Activated B cell treated with CpG ODN at 0.5 μM for 24 hours (primary cell): ENCODE data around the gene PTPN5. TPM values are rescaled to one million over a fixed set of nuclear protein-coding genes. Genes with fewer than 3 reads are reported as not detected.
A peak's percentile ranks its signal among the peaks of the same experiment; 100 is the strongest.

Experiments
- ATAC-seq: fragments of 200-7000 bp; cut with Tn5 transposase; one replicate; pipeline ENCODE4 v1.10.0; 2021; ENCODE audit warnings: low read depth, mild to moderate bottlenecking, moderate library complexity
- CTCF ChIA-PET: fragments of 350-600 bp; sonication (Branson Sonifier 250); formaldehyde crosslinking; loops from one replicate; lab custom pipeline; 2021; ENCODE audit warnings: antibody characterized with exemption; lab: Charles Lee
- POLR2A ChIA-PET: fragments of 350-600 bp; sonication (Branson Sonifier 250); formaldehyde crosslinking; loops from one replicate; lab custom pipeline; 2021; ENCODE audit warnings: antibody characterized with exemption; lab: Charles Lee
- DNase-seq: peaks from one replicate; pipeline ENCODE4 v3.0.0; 2022
- H3K27ac Mint-ChIP-seq: one replicate; pipeline ENCODE4 v1.8.0; 2020; ENCODE audit warnings: mixed read lengths
- H3K27me3 Mint-ChIP-seq: one replicate; pipeline ENCODE4 v1.8.0; 2021; ENCODE audit warnings: mixed read lengths
- H3K36me3 Mint-ChIP-seq: one replicate; pipeline ENCODE4 v1.8.0; 2021; ENCODE audit warnings: low read depth, mixed read lengths
- H3K4me1 Mint-ChIP-seq: one replicate; pipeline ENCODE4 v1.8.0; 2021; ENCODE audit warnings: mixed read lengths
- H3K4me3 Mint-ChIP-seq: one replicate; pipeline ENCODE4 v1.8.0; 2020; ENCODE audit warnings: mild to moderate bottlenecking, mixed read lengths
- H3K9me3 Mint-ChIP-seq: one replicate; pipeline ENCODE4 v1.8.0; 2020; ENCODE audit warnings: mixed read lengths
- CTCF ChIP-seq: fragments of 200-600 bp; IDR thresholded peaks from one replicate; pipeline ENCODE4 v1.8.0; 2022; ENCODE audit warnings: antibody characterized with exemption, mild to moderate bottlenecking
- intact Hi-C: fragments of 100-400 bp; cut with micrococcal nuclease; formaldehyde crosslinking; loops from one replicate; pipeline ENCODE4 v1.15.1; 2024
- total RNA-seq: library from RNA; stranded (reverse); gene quantifications from 2 replicates; pipeline ENCODE4 v1.2.3, GENCODE V29; 2022

The PTPN5 gene
- total RNA-seq, 1 donor from 2014 or later, result not detected

GRCh38 chr11:18768978-18769377 is 22.6 kb downstream of the PTPN5 start:
- Mint-ChIP-seq H3K9me3 (no peaks in the 10 kb centered on the region), H3K36me3 (no peaks in the 10 kb centered on the region), H3K27ac (no peak overlapping the region), H3K4me3 (no peak overlapping the region), H3K4me1 (peaks cover 7% of the 10 kb centered on the region), H3K27me3 (peaks cover 15% of the 10 kb centered on the region)
- ChIA-PET POLR2A (no interaction called here), CTCF (no interaction called here)
- ATAC-seq (no peak), DNase-seq (no peak)
- intact Hi-C loops, result no loop called here
- TF ChIP-seq CTCF, result no peak

DNA sequence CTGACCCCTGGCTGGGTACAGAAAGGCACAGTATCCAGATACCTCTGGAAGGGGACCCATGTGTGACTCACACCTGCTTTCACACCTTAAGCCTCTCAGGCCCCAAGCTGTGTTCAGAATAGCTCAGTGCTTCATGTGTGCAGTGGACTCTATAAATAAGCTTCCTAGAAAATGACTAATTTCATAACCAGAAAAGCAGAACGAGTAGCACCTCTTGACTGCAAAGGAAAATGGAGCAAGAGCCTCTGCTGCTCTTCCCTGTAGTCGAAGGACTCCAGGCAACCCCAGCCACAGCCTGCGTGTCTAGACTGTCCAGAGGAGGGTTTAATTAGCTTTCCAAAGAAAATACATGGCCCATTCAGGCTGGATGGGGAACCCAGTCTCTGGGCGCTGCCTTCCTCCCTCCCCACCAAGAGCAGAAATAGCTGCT is 23.1 kb downstream of the PTPN5 start:
- ChIA-PET POLR2A (no interaction called here), CTCF (no interaction called here)
- no peak for TF ChIP-seq CTCF
- H3K36me3 Mint-ChIP-seq, result no peaks in the 10 kb centered on the region
- H3K27me3 Mint-ChIP-seq, result peaks cover 14% of the 10 kb centered on the region
- ATAC-seq (peak; percentile 50), DNase-seq (no peak)
- H3K27ac Mint-ChIP-seq, result no peak overlapping the region
- H3K9me3 Mint-ChIP-seq, result no peaks in the 10 kb centered on the region
- H3K4me1 Mint-ChIP-seq, result peaks cover 7% of the 10 kb centered on the region
- no peak overlapping the region for H3K4me3 Mint-ChIP-seq
- intact Hi-C loops, result no loop called here

DNA sequence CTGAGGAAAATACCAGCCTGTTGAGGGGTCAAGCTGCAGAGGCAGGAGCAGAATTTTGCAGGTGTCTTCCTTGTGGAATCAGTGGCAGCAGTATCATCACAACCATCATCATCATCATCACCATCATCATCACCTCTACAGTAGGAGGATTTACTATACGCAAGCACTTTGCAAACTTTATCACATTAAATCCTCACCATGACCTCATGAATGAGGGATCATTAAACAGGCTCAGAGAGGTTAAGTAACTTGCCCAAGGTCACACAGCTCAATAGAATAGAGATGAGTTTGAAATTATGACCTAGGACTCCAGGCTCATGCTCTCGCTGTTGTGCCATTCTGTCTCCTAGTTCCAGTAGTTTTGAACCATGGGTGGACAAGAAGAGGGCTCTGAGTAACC is 25.6 kb downstream of the PTPN5 start:
- intact Hi-C loops, result no loop called here

DNA sequence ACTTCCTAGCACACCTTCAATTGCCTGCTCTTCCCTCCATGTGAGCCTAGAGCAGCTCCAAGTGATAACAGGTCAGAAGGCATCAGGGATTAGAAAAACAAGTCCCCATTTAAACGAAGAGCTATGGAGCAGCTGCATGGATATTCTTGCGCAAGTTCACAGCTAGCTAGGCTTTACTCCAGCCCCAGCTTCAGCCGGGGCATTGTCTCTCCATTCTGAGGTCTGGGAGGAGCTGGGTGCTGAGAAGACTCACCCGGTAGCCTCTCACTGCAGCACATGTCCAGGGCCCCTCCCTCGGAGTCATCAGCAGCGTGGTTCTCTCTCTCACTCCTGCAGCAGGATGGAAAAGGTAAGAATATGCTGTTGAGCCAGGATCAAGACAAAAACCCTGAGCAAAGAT is 26.0 kb downstream of the PTPN5 start:
- Mint-ChIP-seq H3K4me3 (no peak overlapping the region), H3K27ac (no peak overlapping the region), H3K27me3 (no peaks in the 10 kb centered on the region), H3K4me1 (peaks cover 7% of the 10 kb centered on the region), H3K36me3 (no peaks in the 10 kb centered on the region), H3K9me3 (no peaks in the 10 kb centered on the region)
- no peak for TF ChIP-seq CTCF
- intact Hi-C loops, result no loop called here
- no peak for DNase-seq
- ChIA-PET CTCF (interaction anchor here (1.2 to 3.2 kb wide), 4 partner anchors 14 to 650 kb away, joined by 4 to 14 read pairs (median 7); no protein-coding TSS in a partner anchor), POLR2A (no interaction called here)
- ATAC-seq, result no peak

More for the DNA sequence above, 25.6 kb downstream of the PTPN5 start:
- no peaks in the 10 kb centered on the region for H3K36me3 Mint-ChIP-seq
- no peak overlapping the region for H3K27ac Mint-ChIP-seq
- no peak for DNase-seq
- CTCF ChIA-PET, result interaction anchor here (1.5 to 3.2 kb wide), 3 partner anchors 14 to 651 kb away, joined by 4 to 14 read pairs (median 8); no protein-coding TSS in a partner anchor
- no peak for TF ChIP-seq CTCF
- no peaks in the 10 kb centered on the region for H3K9me3 Mint-ChIP-seq
- H3K4me1 Mint-ChIP-seq, result peaks cover 7% of the 10 kb centered on the region
- H3K4me3 Mint-ChIP-seq, result no peak overlapping the region
- POLR2A ChIA-PET, result no interaction called here
- ATAC-seq, result no peak
- peaks cover under 1% of the 10 kb centered on the region for H3K27me3 Mint-ChIP-seq

DNA sequence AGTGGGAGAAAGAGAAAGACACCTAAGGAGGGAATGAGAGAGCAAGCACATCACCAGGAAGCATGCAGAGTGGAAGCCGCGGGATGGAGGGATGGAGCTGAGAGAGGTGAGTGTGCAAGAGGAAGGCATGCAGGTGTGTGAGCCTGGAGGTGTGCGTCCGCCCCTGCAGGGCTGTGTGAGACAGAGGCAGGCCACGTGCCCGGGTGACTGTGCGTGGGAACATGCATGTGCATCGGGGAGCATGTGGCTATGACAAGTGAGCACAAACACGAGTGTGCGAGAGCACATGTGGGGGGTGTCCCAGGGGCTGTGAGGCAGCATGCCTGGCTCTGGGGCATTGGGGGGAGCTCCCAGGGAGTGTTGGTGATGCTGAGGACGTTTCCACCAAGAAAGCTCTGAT is 29.9 kb downstream of the PTPN5 start:
- intact Hi-C loops, result no loop called here
- H3K27ac Mint-ChIP-seq, result no peak overlapping the region

More for the DNA sequence above, 29.9 kb downstream of the PTPN5 start:
- TF ChIP-seq CTCF, result no peak
- ChIA-PET CTCF (no interaction called here), POLR2A (no interaction called here)
- no peak for ATAC-seq
- DNase-seq, result no peak
- Mint-ChIP-seq H3K4me1 (peaks cover 3% of the 10 kb centered on the region), H3K36me3 (no peaks in the 10 kb centered on the region), H3K27me3 (no peaks in the 10 kb centered on the region), H3K9me3 (no peaks in the 10 kb centered on the region), H3K4me3 (no peak overlapping the region)
